ENCODE results near the gene ZNF304. TPM values are rescaled to one million over a fixed set of nuclear protein-coding genes. Genes with fewer than 3 reads are reported as not detected.

Gene ZNF304
- total and polyA plus RNA-seq, 2 of the 13 experiments (the other 11 are each of a cell fraction or from before 2014, with no cell fraction given), result 3.4 to 8.0 TPM

GRCh38 chr19:57406516-57407123 is 55.5 kb downstream of the ZNF304 start (continued):
- TF ChIP-seq, protein P1, sequence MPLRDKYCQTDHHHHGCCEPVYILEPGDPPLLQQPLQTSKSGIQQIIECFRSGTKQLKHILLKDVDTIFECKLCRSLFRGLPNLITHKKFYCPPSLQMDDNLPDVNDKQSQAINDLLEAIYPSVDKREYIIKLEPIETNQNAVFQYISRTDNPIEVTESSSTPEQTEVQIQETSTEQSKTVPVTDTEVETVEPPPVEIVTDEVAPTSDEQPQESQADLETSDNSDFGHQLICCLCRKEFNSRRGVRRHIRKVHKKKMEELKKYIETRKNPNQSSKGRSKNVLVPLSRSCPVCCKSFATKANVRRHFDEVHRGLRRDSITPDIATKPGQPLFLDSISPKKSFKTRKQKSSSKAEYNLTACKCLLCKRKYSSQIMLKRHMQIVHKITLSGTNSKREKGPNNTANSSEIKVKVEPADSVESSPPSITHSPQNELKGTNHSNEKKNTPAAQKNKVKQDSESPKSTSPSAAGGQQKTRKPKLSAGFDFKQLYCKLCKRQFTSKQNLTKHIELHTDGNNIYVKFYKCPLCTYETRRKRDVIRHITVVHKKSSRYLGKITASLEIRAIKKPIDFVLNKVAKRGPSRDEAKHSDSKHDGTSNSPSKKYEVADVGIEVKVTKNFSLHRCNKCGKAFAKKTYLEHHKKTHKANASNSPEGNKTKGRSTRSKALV (CRISPR knock-in tag; IDR thresholded peaks at IDR 0.05), result no peak
- no peak for TF ChIP-seq ZNF451 (CRISPR knock-in tag; IDR thresholded peaks at IDR 0.05)
- TF ChIP-seq SETDB1 (CRISPR knock-in tag; IDR thresholded peaks at IDR 0.05; ENCODE audit: borderline replicate concordance), result no peak
- no peak for TF ChIP-seq TRIM24 (CRISPR knock-in tag; IDR thresholded peaks at IDR 0.05)
- no peak; the same call in 1 of the 2 replicates for TF ChIP-seq SALL1 (CRISPR knock-in tag; IDR thresholded peaks at IDR 0.05)
- no peak for TF ChIP-seq POLR2A (IDR thresholded peaks at IDR 0.05; ENCODE audit: insufficient read depth in 1 of 2, low read depth in 2 of 2, low read length in 2 of 2)
- no peak for TF ChIP-seq MIXL1 (CRISPR knock-in tag; IDR thresholded peaks at IDR 0.05)
- TF ChIP-seq, protein P2, sequence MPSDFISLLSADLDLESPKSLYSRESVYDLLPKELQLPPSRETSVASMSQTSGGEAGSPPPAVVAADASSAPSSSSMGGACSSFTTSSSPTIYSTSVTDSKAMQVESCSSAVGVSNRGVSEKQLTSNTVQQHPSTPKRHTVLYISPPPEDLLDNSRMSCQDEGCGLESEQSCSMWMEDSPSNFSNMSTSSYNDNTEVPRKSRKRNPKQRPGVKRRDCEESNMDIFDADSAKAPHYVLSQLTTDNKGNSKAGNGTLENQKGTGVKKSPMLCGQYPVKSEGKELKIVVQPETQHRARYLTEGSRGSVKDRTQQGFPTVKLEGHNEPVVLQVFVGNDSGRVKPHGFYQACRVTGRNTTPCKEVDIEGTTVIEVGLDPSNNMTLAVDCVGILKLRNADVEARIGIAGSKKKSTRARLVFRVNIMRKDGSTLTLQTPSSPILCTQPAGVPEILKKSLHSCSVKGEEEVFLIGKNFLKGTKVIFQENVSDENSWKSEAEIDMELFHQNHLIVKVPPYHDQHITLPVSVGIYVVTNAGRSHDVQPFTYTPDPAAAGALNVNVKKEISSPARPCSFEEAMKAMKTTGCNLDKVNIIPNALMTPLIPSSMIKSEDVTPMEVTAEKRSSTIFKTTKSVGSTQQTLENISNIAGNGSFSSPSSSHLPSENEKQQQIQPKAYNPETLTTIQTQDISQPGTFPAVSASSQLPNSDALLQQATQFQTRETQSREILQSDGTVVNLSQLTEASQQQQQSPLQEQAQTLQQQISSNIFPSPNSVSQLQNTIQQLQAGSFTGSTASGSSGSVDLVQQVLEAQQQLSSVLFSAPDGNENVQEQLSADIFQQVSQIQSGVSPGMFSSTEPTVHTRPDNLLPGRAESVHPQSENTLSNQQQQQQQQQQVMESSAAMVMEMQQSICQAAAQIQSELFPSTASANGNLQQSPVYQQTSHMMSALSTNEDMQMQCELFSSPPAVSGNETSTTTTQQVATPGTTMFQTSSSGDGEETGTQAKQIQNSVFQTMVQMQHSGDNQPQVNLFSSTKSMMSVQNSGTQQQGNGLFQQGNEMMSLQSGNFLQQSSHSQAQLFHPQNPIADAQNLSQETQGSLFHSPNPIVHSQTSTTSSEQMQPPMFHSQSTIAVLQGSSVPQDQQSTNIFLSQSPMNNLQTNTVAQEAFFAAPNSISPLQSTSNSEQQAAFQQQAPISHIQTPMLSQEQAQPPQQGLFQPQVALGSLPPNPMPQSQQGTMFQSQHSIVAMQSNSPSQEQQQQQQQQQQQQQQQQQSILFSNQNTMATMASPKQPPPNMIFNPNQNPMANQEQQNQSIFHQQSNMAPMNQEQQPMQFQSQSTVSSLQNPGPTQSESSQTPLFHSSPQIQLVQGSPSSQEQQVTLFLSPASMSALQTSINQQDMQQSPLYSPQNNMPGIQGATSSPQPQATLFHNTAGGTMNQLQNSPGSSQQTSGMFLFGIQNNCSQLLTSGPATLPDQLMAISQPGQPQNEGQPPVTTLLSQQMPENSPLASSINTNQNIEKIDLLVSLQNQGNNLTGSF (CRISPR knock-in tag; IDR thresholded peaks at IDR 0.05), result no peak
- TF ChIP-seq, protein P3, sequence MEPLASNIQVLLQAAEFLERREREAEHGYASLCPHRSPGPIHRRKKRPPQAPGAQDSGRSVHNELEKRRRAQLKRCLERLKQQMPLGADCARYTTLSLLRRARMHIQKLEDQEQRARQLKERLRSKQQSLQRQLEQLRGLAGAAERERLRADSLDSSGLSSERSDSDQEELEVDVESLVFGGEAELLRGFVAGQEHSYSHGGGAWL (CRISPR knock-in tag; IDR thresholded peaks at IDR 0.05), result no peak
- TF ChIP-seq, protein P4, sequence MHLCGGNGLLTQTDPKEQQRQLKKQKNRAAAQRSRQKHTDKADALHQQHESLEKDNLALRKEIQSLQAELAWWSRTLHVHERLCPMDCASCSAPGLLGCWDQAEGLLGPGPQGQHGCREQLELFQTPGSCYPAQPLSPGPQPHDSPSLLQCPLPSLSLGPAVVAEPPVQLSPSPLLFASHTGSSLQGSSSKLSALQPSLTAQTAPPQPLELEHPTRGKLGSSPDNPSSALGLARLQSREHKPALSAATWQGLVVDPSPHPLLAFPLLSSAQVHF (CRISPR knock-in tag; IDR thresholded peaks at IDR 0.05), result no peak
- TF ChIP-seq CCAR2 (optimal IDR thresholded peaks at IDR 0.05; ENCODE audit: low read depth, low read length), result no peak
- TF ChIP-seq, protein P5, sequence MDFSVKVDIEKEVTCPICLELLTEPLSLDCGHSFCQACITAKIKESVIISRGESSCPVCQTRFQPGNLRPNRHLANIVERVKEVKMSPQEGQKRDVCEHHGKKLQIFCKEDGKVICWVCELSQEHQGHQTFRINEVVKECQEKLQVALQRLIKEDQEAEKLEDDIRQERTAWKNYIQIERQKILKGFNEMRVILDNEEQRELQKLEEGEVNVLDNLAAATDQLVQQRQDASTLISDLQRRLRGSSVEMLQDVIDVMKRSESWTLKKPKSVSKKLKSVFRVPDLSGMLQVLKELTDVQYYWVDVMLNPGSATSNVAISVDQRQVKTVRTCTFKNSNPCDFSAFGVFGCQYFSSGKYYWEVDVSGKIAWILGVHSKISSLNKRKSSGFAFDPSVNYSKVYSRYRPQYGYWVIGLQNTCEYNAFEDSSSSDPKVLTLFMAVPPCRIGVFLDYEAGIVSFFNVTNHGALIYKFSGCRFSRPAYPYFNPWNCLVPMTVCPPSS (IDR thresholded peaks at IDR 0.05), result no peak
- no peak for TF ChIP-seq TIGD3 (CRISPR knock-in tag; IDR thresholded peaks at IDR 0.05; ENCODE audit: borderline replicate concordance)
- TF ChIP-seq RBM22 (optimal IDR thresholded peaks at IDR 0.05; ENCODE audit: low read length), result no peak
- TF ChIP-seq NR1H2 (CRISPR knock-in tag; IDR thresholded peaks at IDR 0.05; ENCODE audit: borderline replicate concordance, low read depth), result no peak
- no peak for TF ChIP-seq POGK (CRISPR knock-in tag; conservative IDR thresholded peaks at IDR 0.05)
- no peak for TF ChIP-seq ARNT (IDR thresholded peaks at IDR 0.05)
- no peak for TF ChIP-seq ZNF230 (CRISPR knock-in tag; IDR thresholded peaks at IDR 0.05)

Measured in HepG2 (cell line).